Effector memory CD8-positive, alpha-beta T cell (primary cell): ENCODE measurements around the gene AP2A2.

Source experiments
- ATAC-seq: fragments of 150-1000 bp; cut with Tn5 transposase; replicated peaks from 2 replicates; pipeline ENCODE4 v1.10.0; 2021; ENCODE audit warnings: mild to moderate bottlenecking, moderate library complexity
- DNase-seq, 3 experiments: peaks; one replicate each; pipeline ENCODE4 v3.0.0; 2021
- H3K27ac Mint-ChIP-seq, 2 donors: one replicate each; pipeline ENCODE4 v1.8.0; 2022; ENCODE audit warnings: mild to moderate bottlenecking in 2 of 2, mixed read lengths in 2 of 2, moderate library complexity in 2 of 2
- H3K27me3 Mint-ChIP-seq, 2 donors: one replicate each; pipeline ENCODE4 v1.8.0; 2022; ENCODE audit warnings: mixed read lengths in 2 of 2
- H3K36me3 Mint-ChIP-seq: one replicate; pipeline ENCODE4 v1.8.0; 2022; ENCODE audit warnings: mild to moderate bottlenecking, moderate library complexity, mixed read lengths; ENCODE audit not compliant: insufficient read depth
- H3K4me1 Mint-ChIP-seq, 2 donors: one replicate each; pipeline ENCODE4 v1.8.0; 2022; ENCODE audit warnings: low read depth in 2 of 2, mixed read lengths in 2 of 2
- H3K4me3 Mint-ChIP-seq, 2 donors: one replicate each; pipeline ENCODE4 v1.8.0; 2022; ENCODE audit warnings: mild to moderate bottlenecking in 2 of 2, mixed read lengths in 2 of 2, moderate library complexity in 2 of 2
- H3K9me3 Mint-ChIP-seq, 2 donors: one replicate each; pipeline ENCODE4 v1.8.0; 2022; ENCODE audit warnings: mixed read lengths in 2 of 2
- total RNA-seq, 9 experiments: gene quantifications; one replicate each; lab custom pipeline; 2026; lab: John Stamatoyannopoulos, UW

AP2A2 gene
- total RNA-seq = 44.8 to 111 (median 66.7) reads per million in 9 experiments

DNA sequence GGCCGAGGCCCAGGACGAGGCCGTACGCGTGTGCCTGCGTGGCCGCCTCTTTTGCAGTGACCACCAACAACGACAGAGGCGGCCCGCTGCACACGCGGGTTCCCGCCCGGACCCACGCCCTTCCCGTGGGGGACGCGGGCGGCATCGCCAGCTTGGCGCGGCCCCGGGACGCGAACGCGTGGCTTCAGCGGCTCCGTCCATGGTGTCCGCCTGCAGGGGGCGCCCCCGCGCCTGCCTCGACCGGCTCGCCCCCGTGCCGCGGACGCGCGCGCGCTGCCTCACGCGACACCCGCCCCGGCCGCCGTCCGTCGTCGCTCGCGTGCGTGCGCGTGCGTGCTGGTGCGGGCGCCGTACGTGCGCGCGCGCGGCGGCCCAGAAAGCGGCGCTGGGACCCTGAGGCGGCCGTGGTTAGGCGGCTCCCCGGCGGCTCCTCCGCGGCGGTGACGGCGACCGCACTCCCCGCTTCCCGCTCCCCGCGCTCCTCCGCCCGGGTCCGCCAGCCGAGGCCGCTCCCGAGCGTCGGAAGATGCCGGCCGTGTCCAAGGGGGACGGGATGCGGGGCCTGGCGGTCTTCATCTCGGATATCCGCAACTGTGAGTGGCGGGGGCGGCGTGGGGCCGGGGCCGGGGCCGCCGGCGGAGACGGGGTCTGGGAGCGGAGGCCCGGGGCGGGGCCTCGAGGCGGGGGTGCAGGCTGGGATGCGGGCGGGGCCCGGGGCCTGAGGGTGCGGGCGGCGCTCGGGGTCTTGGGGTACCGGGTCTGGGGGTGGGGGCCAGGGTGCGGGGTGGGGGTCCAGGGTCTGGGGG lies at the start of gene AP2A2:
Gene AP2A2 (plus strand): TSS at position 375 of the 806 bp plus-strand sequence. CDS start 152 bp downstream, at position 527.
- ATAC-seq = peak; percentile 82
- peak; percentile 87 to 93 (median 88) for DNase-seq
- peak within 1 kb of the TSS; percentile 81 to 84 for H3K4me3 Mint-ChIP-seq
- peak within 1 kb of the TSS; percentile 84 to 87 for H3K27ac Mint-ChIP-seq
- H3K27me3 Mint-ChIP-seq = no peaks in the 10 kb centered on the region
- H3K36me3 Mint-ChIP-seq = peaks cover 38% of the 10 kb centered on the region
- peaks cover 23 to 25% of the 10 kb centered on the region in 2 donors for H3K4me1 Mint-ChIP-seq
- no peaks in the 10 kb centered on the region for H3K9me3 Mint-ChIP-seq

GRCh38 chr11:876545-876944 lies 49.1 kb upstream of the AP2A2 start:
- Mint-ChIP-seq H3K27me3 (no peaks in the 10 kb centered on the region), H3K36me3 (peaks cover 3% of the 10 kb centered on the region), H3K9me3 (no peaks in the 10 kb centered on the region), H3K4me1 (peaks cover 0 to 6% of the 10 kb centered on the region in 2 donors), H3K4me3 (no peak overlapping the region), H3K27ac (no peak overlapping the region)
- ATAC-seq = no peak
- DNase-seq = no peak

- no peaks in the 10 kb centered on the region for H3K9me3 Mint-ChIP-seq
- H3K27ac Mint-ChIP-seq = no peak overlapping the region
- ATAC-seq = no peak
- H3K36me3 Mint-ChIP-seq = peaks cover 9% of the 10 kb centered on the region
- peaks cover 0 to 6% of the 10 kb centered on the region in 2 donors for H3K4me1 Mint-ChIP-seq
- no peaks in the 10 kb centered on the region for H3K27me3 Mint-ChIP-seq
- H3K4me3 Mint-ChIP-seq = no peak overlapping the region
- DNase-seq = no peak
Observed at GRCh38 chr11:877565-877964, 48.1 kb upstream of the AP2A2 start.

DNA sequence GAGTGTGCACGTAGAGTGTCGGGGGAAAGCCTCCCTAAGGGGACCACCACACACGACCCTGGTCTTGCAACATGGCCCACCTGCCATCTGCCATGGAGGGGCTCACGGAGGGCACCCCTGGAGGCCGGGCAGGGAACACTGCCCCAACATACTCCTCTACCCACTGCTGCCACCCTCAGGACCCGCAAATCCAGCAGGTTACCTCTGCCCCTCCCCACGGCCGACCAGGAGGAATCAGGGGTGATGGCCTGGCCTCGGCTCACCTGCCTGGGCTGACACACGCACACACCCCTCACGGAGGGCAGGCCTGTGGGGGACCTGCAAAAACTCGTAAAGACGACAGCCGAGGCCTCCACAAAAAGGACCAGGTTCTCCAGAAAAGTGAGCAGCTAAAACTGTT lies 45.2 kb upstream of the AP2A2 start:
- Mint-ChIP-seq H3K4me3 (no peak overlapping the region), H3K9me3 (no peaks in the 10 kb centered on the region), H3K36me3 (peaks cover 9% of the 10 kb centered on the region)

DNA sequence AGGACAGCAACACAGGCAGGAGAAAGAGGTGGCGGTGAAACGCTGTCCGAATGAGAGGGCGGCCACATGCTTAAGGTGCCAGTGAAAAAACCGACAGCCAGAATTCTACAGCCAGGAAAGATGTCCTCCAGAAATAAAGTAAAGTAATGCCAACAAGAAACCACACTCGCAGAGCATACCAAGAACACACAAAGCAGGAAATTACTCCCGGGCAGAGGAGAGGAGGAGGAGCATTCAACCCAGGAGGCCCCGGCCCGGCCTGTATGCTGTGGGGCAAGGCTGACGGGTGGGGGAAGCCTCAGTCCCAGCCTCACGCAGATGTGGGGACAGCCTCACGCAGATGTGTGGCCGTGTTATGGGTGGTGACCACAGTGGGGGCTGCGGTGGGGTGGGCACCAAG lies 43.1 kb upstream of the AP2A2 start:
- H3K27ac Mint-ChIP-seq = no peak overlapping the region
- H3K4me3 Mint-ChIP-seq = no peak overlapping the region
- ATAC-seq (no peak), DNase-seq (no peak)
- H3K36me3 Mint-ChIP-seq = peaks cover 18% of the 10 kb centered on the region
- no peaks in the 10 kb centered on the region for H3K9me3 Mint-ChIP-seq
- no peaks in the 10 kb centered on the region for H3K27me3 Mint-ChIP-seq
- peaks cover 0 to 2% of the 10 kb centered on the region in 2 donors for H3K4me1 Mint-ChIP-seq

More for the DNA sequence above, 45.2 kb upstream of the AP2A2 start:
- H3K4me1 Mint-ChIP-seq = peaks cover 0 to 4% of the 10 kb centered on the region in 2 donors
- DNase-seq (no peak), ATAC-seq (no peak)
- H3K27ac Mint-ChIP-seq = no peak overlapping the region
- H3K27me3 Mint-ChIP-seq = no peaks in the 10 kb centered on the region

DNA sequence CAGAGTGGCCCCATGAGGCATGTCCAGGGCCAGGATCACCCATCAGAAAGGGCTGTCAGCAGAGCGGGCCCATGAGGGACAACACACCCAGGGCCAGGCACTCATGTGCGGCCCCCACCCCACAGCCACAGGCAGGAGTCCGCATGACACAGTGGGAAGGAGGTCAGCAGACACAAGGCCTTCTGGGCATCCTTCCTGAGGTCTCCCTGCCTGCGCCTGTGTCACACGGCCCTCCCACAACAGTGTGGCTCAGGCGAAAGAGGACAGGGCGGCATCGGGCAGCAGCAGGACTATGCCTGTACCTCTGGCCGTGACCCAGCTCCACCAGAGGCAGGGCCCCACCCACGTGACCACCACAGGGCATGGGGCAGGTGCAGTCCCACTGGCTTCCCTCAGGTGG lies 42.1 kb upstream of the AP2A2 start:
- ATAC-seq (no peak), DNase-seq (no peak)
- H3K4me1 Mint-ChIP-seq = peaks cover 0 to 2% of the 10 kb centered on the region in 2 donors
- H3K9me3 Mint-ChIP-seq = no peaks in the 10 kb centered on the region
- H3K27ac Mint-ChIP-seq = no peak overlapping the region
- H3K27me3 Mint-ChIP-seq = no peaks in the 10 kb centered on the region
- peaks cover 18% of the 10 kb centered on the region for H3K36me3 Mint-ChIP-seq
- H3K4me3 Mint-ChIP-seq = no peak overlapping the region

GRCh38 chr11:884578-885070 lies 41.0 kb upstream of the AP2A2 start:
- H3K27ac Mint-ChIP-seq = peak overlapping the region in 1 of 2 donors; percentile 80
- H3K4me1 Mint-ChIP-seq = peaks cover 0 to 2% of the 10 kb centered on the region in 2 donors
- ATAC-seq (no peak), DNase-seq (no peak)
- no peaks in the 10 kb centered on the region for H3K9me3 Mint-ChIP-seq
- H3K36me3 Mint-ChIP-seq = peaks cover 18% of the 10 kb centered on the region
- no peak overlapping the region for H3K4me3 Mint-ChIP-seq
- H3K27me3 Mint-ChIP-seq = no peaks in the 10 kb centered on the region

GRCh38 chr11:886568-886967 lies 39.1 kb upstream of the AP2A2 start:
- Mint-ChIP-seq H3K27me3 (no peaks in the 10 kb centered on the region), H3K27ac (no peak overlapping the region), H3K9me3 (no peaks in the 10 kb centered on the region), H3K4me1 (peaks cover 0 to 5% of the 10 kb centered on the region in 2 donors), H3K4me3 (no peak overlapping the region), H3K36me3 (peaks cover 15% of the 10 kb centered on the region)
- no peak for ATAC-seq
- DNase-seq = no peak

GRCh38 chr11:887589-887988 lies 38.1 kb upstream of the AP2A2 start:
- ATAC-seq (no peak), DNase-seq (no peak)
- Mint-ChIP-seq H3K27me3 (no peaks in the 10 kb centered on the region), H3K27ac (peak overlapping the region in 1 of 2 donors; percentile 41), H3K4me1 (peaks cover 0 to 5% of the 10 kb centered on the region in 2 donors), H3K9me3 (no peaks in the 10 kb centered on the region), H3K36me3 (peaks cover 10% of the 10 kb centered on the region), H3K4me3 (no peak overlapping the region)

- DNase-seq (no peak), ATAC-seq (no peak)
- H3K4me1 Mint-ChIP-seq = peaks cover 0 to 5% of the 10 kb centered on the region in 2 donors
- H3K27me3 Mint-ChIP-seq = no peaks in the 10 kb centered on the region
- no peaks in the 10 kb centered on the region for H3K9me3 Mint-ChIP-seq
- H3K4me3 Mint-ChIP-seq = no peak overlapping the region
- peaks cover 10% of the 10 kb centered on the region for H3K36me3 Mint-ChIP-seq
- no peak overlapping the region for H3K27ac Mint-ChIP-seq
Observed at GRCh38 chr11:888310-889212, 37.1 kb upstream of the AP2A2 start.

GRCh38 chr11:889257-889656 lies 36.4 kb upstream of the AP2A2 start:
- H3K27ac Mint-ChIP-seq = peak overlapping the region in 1 of 2 donors; percentile 33
- peaks cover 10% of the 10 kb centered on the region for H3K36me3 Mint-ChIP-seq
- no peaks in the 10 kb centered on the region for H3K27me3 Mint-ChIP-seq
- no peak for DNase-seq
- ATAC-seq = no peak
- no peaks in the 10 kb centered on the region for H3K9me3 Mint-ChIP-seq
- H3K4me1 Mint-ChIP-seq = peaks cover 0 to 5% of the 10 kb centered on the region in 2 donors
- H3K4me3 Mint-ChIP-seq = no peak overlapping the region

DNA sequence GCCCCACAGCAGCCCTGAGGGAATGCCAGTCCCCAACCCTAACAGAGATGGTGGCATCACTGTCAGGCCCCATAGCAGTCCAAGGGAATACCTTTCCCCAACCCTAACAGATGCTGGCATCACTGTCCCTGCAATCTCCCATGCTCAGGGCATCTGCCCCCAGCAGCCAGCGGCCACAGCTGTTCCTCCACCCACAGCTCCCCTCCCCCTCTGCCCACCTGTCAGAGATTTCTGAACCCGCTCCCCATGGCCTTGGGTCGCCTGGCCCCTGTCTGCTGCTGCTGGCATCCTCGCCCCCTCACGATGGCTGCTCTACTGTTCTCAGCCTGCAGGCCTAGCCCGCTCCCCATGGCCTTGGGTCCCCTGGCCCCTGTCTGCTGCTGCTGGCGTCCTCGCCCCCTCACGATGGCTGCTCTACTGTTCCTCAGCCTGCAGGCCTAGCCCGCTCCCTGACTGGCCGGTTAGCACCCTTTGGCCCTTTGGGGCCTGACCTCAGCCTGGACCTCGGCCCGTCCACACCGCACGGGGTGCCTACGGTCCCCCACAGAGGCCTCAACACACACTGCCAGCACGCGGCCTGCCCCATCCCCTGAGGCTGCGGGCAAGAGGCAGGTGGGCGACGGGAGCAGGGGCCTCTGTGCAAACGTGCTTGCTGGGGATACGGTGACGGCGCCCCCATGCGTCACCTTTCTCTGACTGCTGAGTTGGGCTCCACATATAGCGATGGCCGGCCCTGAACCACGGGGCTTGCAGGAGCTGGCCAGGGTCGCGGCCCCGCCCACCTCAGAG lies 35.8 kb upstream of the AP2A2 start:
- H3K27ac Mint-ChIP-seq = peak overlapping the region in 1 of 2 donors; percentile 33
- DNase-seq = no peak
- peaks cover 0 to 5% of the 10 kb centered on the region in 2 donors for H3K4me1 Mint-ChIP-seq
- H3K27me3 Mint-ChIP-seq = no peaks in the 10 kb centered on the region
- peaks cover 10% of the 10 kb centered on the region for H3K36me3 Mint-ChIP-seq
- H3K4me3 Mint-ChIP-seq = no peak overlapping the region
- no peak for ATAC-seq
- H3K9me3 Mint-ChIP-seq = no peaks in the 10 kb centered on the region
